GM12892 (cell line): ENCODE results near the gene OTULIN.

Experiments used
- POLR2A ChIP-seq: IDR thresholded peaks from 2 replicates; pipeline ENCODE4 v1.6.1; 2011; ENCODE audit warnings: low read depth, low read length, control low read depth
- POLR2AphosphoS5 ChIP-seq: IDR thresholded peaks from 2 replicates; pipeline ENCODE4 v1.6.1; 2011; ENCODE audit warnings: low read depth, low read length, control low read depth
- TAF1 ChIP-seq: IDR thresholded peaks from 2 replicates; pipeline ENCODE4 v1.6.1; 2011; ENCODE audit warnings: low read depth, mild to moderate bottlenecking, control low read depth, low read length, borderline replicate concordance

GRCh38 chr5:14667290-14667689 lies 2.8 kb downstream of the OTULIN start:
- no peak for TF ChIP-seq TAF1
- no peak for TF ChIP-seq POLR2A
- no peak for TF ChIP-seq POLR2AphosphoS5
